SK-N-SH (cell line): ENCODE measurements around the gene APBB2. TPM values are rescaled to one million over a fixed set of nuclear protein-coding genes. Genes with fewer than 3 reads are reported as not detected.

Experiments
- CTCF ChIA-PET: fragments of 300-600, 350-600 bp; formaldehyde crosslinking; extraction: SDS; loops from one replicate; lab custom pipeline; 2021; lab: Yijun Ruan, JAX
- POLR2A ChIA-PET: fragments of 350-600 bp; sonication (Branson Sonifier 250); formaldehyde crosslinking; extraction: SDS; loops from one replicate; lab custom pipeline; 2020; ENCODE audit warnings: antibody characterized with exemption, inconsistent platforms; lab: Yijun Ruan, JAX
- DNase-seq: peaks from one replicate; pipeline ENCODE4 v3.0.0; 2012
- H2AFZ ChIP-seq: fragments of 200-600 bp; sonication (generic); 2 replicates; pipeline ENCODE4 v1.8.1; 2016; ENCODE audit warnings: antibody characterized with exemption, mild to moderate bottlenecking, low read depth
- H3F3A ChIP-seq: fragments of 200-600 bp; sonication (generic); replicated peaks from 2 replicates; pipeline ENCODE3; 2016; ENCODE audit warnings: antibody characterized with exemption, mild to moderate bottlenecking; ENCODE audit not compliant: insufficient read depth
- H3K27ac ChIP-seq, 2 experiments: fragments of 200-500 bp in 1 of 2; fragments of 200-600 bp in 1 of 2; sonication (Bioruptor generic) in 1 of 2; sonication (generic), shearing (Covaris generic) in 1 of 2; 2 replicates each; pipeline versions ENCODE4 v1.5.1 to v1.6.1; 2014 to 2016; ENCODE audit warnings: low read depth in 2 of 2, inconsistent platforms in 1 of 2, low read length in 1 of 2, mild to moderate bottlenecking in 1 of 2, mixed read lengths in 1 of 2
- H3K27me3 ChIP-seq: fragments of 200-600 bp; sonication (generic), shearing (Covaris generic); 2 replicates; pipeline ENCODE4 v1.6.1; 2016; ENCODE audit warnings: mixed run types; ENCODE audit not compliant: insufficient read depth
- H3K36me3 ChIP-seq, 2 experiments: fragments of 200-500 bp in 1 of 2; fragments of 200-600 bp in 1 of 2; sonication (Bioruptor generic) in 1 of 2; sonication (generic) in 1 of 2; replicated peaks in 1 of 2; 2 replicates each; pipeline versions ENCODE3 to v1.5.1; 2014 to 2016; ENCODE audit warnings: low read length in 1 of 2, mild to moderate bottlenecking in 1 of 2; ENCODE audit not compliant: insufficient read depth in 2 of 2, control insufficient read depth in 1 of 2
- H3K4me1 ChIP-seq, 2 experiments: fragments of 200-500 bp in 1 of 2; fragments of 200-600 bp in 1 of 2; sonication (Bioruptor generic) in 1 of 2; sonication (generic), shearing (Covaris generic) in 1 of 2; 2 replicates each; pipeline versions ENCODE4 v1.5.1 to v1.6.1; 2014 to 2016; ENCODE audit warnings: low read depth in 1 of 2, low read length in 1 of 2, mixed run types in 1 of 2; ENCODE audit not compliant: insufficient read depth in 2 of 2, control insufficient read depth in 1 of 2
- H3K4me2 ChIP-seq: fragments of 200-600 bp; sonication (generic), shearing (Covaris generic); 2 replicates; pipeline ENCODE4 v1.6.1; 2017; ENCODE audit warnings: mixed run types
- H3K4me3 ChIP-seq, 2 experiments: fragments of 200-500 bp in 1 of 2; fragments of 200-600 bp in 1 of 2; sonication (Bioruptor generic) in 1 of 2; sonication (generic), shearing (Covaris generic) in 1 of 2; 2 replicates each; pipeline versions ENCODE4 v1.5.1 to v1.8.1; 2014 to 2016; ENCODE audit warnings: low read depth in 2 of 2, inconsistent platforms in 1 of 2, low read length in 1 of 2, mild to moderate bottlenecking in 1 of 2, mixed read lengths in 1 of 2, moderate library complexity in 1 of 2
- H3K79me2 ChIP-seq: fragments of 200-600 bp; sonication (generic); 2 replicates; pipeline ENCODE4 v1.8.1; 2017; ENCODE audit warnings: mild to moderate bottlenecking; ENCODE audit not compliant: insufficient read depth
- H3K9ac ChIP-seq: fragments of 200-600 bp; sonication (generic); 2 replicates; pipeline ENCODE4 v1.6.1; 2017; ENCODE audit warnings: mixed run types
- H3K9me2 ChIP-seq: fragments of 200-600 bp; sonication (generic); 2 replicates; pipeline ENCODE4 v1.6.1; 2017; ENCODE audit warnings: mixed run types
- H3K9me3 ChIP-seq: fragments of 200-600 bp; sonication (generic); 2 replicates; pipeline ENCODE4 v1.6.1; 2017; ENCODE audit warnings: mixed run types, mild to moderate bottlenecking, moderate library complexity
- H4K20me1 ChIP-seq: fragments of 200-600 bp; sonication (generic); 2 replicates; pipeline ENCODE4 v1.6.1; 2017; ENCODE audit warnings: mild to moderate bottlenecking, mixed run types; ENCODE audit not compliant: insufficient read depth
- CHD2 ChIP-seq: fragments of 150-350 bp; IDR thresholded peaks from 2 replicates; pipeline ENCODE4 v1.6.1; 2018; ENCODE audit warnings: low read length; ENCODE audit not compliant: partially characterized antibody
- ELF1 ChIP-seq: IDR thresholded peaks from 2 replicates; pipeline ENCODE4 v1.4.0; 2012
- MEF2A ChIP-seq: IDR thresholded peaks from 2 replicates; pipeline ENCODE4 v1.4.0; 2012; ENCODE audit warnings: low read depth, borderline replicate concordance
- NFIC ChIP-seq: IDR thresholded peaks from 2 replicates; pipeline ENCODE4 v1.4.0; 2012; ENCODE audit warnings: borderline replicate concordance
- NRF1 ChIP-seq: IDR thresholded peaks from 2 replicates; pipeline ENCODE4 v1.6.1; 2012; ENCODE audit warnings: low read depth, mild to moderate bottlenecking, low read length
- RCOR1 ChIP-seq: fragments of 150-350 bp; IDR thresholded peaks from 2 replicates; pipeline ENCODE4 v1.6.1; 2017; ENCODE audit warnings: antibody characterized with exemption, low read length
- RFX5 ChIP-seq: IDR thresholded peaks from 2 replicates; pipeline ENCODE4 v1.6.1; 2012; ENCODE audit warnings: mild to moderate bottlenecking, improper control_type of control experiment, low read length
- RXRA ChIP-seq: IDR thresholded peaks from 2 replicates; pipeline ENCODE4 v1.4.0; 2012; ENCODE audit warnings: low read depth, mild to moderate bottlenecking, borderline replicate concordance
- WGBS: methylation state at CpG from one replicate; pipeline ENCODE4 v1.1.6; 2017; ENCODE audit warnings: low lambda C conversion rate; 5-methylcytosine and 5-hydroxymethylcytosine counted together
- polyA plus RNA-seq, 3 experiments: library from polyadenylated mRNA; depleted of rRNA; stranded (reverse); fragments of >200 nt; gene quantifications; 2 replicates each; pipeline ENCODE4 v1.2.3, GENCODE V29; 2012

The APBB2 gene
- polyA plus RNA-seq, 1 of the 3 experiments (the other 2 are of a cell fraction), result 49.8 TPM

GRCh38 chr4:40960941-40961340, 253.4 kb downstream of the APBB2 start:
- no peak for DNase-seq
- WGBS, result 95% methylated on average over 1 of the region's 1 CpG
- ChIA-PET CTCF (interaction anchor here (1.3 to 4.1 kb wide), 2 partner anchors 15 to 253 kb away, joined by 4 to 19 read pairs; partner anchors contain the start of gene APBB2), POLR2A (no interaction called here)
- no peaks in the 10 kb centered on the region for H3K27me3 ChIP-seq
- peaks cover 18% of the 10 kb centered on the region for H3F3A ChIP-seq
- no peak overlapping the region for H3K4me2 ChIP-seq
- H2AFZ ChIP-seq, result no peak overlapping the region
- H3K4me3 ChIP-seq, result no peak overlapping the region
- TF ChIP-seq MEF2A (0 out of 2 replicates have a peak, but pooled peaks have one; percentile 35), NRF1 (no peak)
- peaks cover 0 to 3% of the 10 kb centered on the region in 2 experiments for H3K36me3 ChIP-seq
- no peaks in the 10 kb centered on the region for H3K9me3 ChIP-seq
- H3K9me2 ChIP-seq, result no peaks in the 10 kb centered on the region
- H3K27ac ChIP-seq, result peak overlapping the region in 1 of 2 experiments; percentile 59; a peak in 2 of 4 replicates
- H3K4me1 ChIP-seq, result peaks cover 2 to 5% of the 10 kb centered on the region in 2 experiments; a peak in 1 of 4 replicates
- no peaks in the 10 kb centered on the region for H4K20me1 ChIP-seq
- H3K79me2 ChIP-seq, result peaks cover 53% of the 10 kb centered on the region
- H3K9ac ChIP-seq, result no peak overlapping the region

- TF ChIP-seq RXRA, result no peak
- TF ChIP-seq, all 33 proteins: peak for 0
- DNase-seq, result no peak
- ChIA-PET POLR2A (no interaction called here), CTCF (interaction anchor here (1.0 to 4.1 kb wide), 3 partner anchors 19 to 257 kb away, joined by 3 to 19 read pairs (median 5); partner anchors contain the start of gene APBB2)
- H2AFZ ChIP-seq, result no peak overlapping the region
- no peaks in the 10 kb centered on the region for H3K9me2 ChIP-seq
- H3K27ac ChIP-seq, result peak overlapping the region in 1 of 2 experiments; percentile 13; a peak in 1 of 4 replicates
- WGBS, result 94% methylated on average over 6 of the region's 6 CpGs
- H3K27me3 ChIP-seq, result no peaks in the 10 kb centered on the region
- H3F3A ChIP-seq, result peaks cover 8% of the 10 kb centered on the region
- no peak overlapping the region for H3K9ac ChIP-seq
- no peaks in the 10 kb centered on the region for H3K9me3 ChIP-seq
- H3K4me2 ChIP-seq, result no peak overlapping the region
- peaks cover 0 to 3% of the 10 kb centered on the region in 2 experiments for H3K36me3 ChIP-seq
- no peaks in the 10 kb centered on the region for H4K20me1 ChIP-seq
- H3K4me3 ChIP-seq, result no peak overlapping the region
- H3K79me2 ChIP-seq, result peaks cover 61% of the 10 kb centered on the region
- peaks cover 2 to 5% of the 10 kb centered on the region in 2 experiments; a peak in 1 of 4 replicates for H3K4me1 ChIP-seq
Measured at GRCh38 chr4:40957281-40957680, 257.1 kb downstream of the APBB2 start.

GRCh38 chr4:40956721-40957255, 257.6 kb downstream of the APBB2 start:
- Histone ChIP-seq H4K20me1 (no peaks in the 10 kb centered on the region), H3K9ac (no peak overlapping the region), H3K9me2 (no peaks in the 10 kb centered on the region), H2AFZ (no peak overlapping the region), H3K4me2 (no peak overlapping the region), H3K4me1 (peaks cover 1 to 2% of the 10 kb centered on the region in 2 experiments; a peak in 1 of 4 replicates)
- no peak for DNase-seq
- CTCF ChIA-PET, result interaction anchor here (1.2 to 4.1 kb wide), 2 partner anchors 20 to 258 kb away, joined by 5 to 19 read pairs; partner anchors contain the start of gene APBB2
- TF ChIP-seq MEF2A, result no peak
- TF ChIP-seq CHD2, result no peak
- TF ChIP-seq RFX5, result no peak
- no peak for TF ChIP-seq RCOR1
- no peak for TF ChIP-seq NFIC
- TF ChIP-seq ELF1, result no peak
- TF ChIP-seq, all 33 proteins: peak for 0
- peaks cover 57% of the 10 kb centered on the region for H3K79me2 ChIP-seq
- H3K36me3 ChIP-seq, result peaks cover 0 to 3% of the 10 kb centered on the region in 2 experiments
- no peak overlapping the region for H3K4me3 ChIP-seq
- H3K27ac ChIP-seq, result peak overlapping the region in 1 of 2 experiments; percentile 13; a peak in 2 of 4 replicates
- POLR2A ChIA-PET, result no interaction called here
- no peaks in the 10 kb centered on the region for H3K27me3 ChIP-seq
- WGBS, result 96% methylated on average over 5 of the region's 5 CpGs
- H3F3A ChIP-seq, result peaks cover 5% of the 10 kb centered on the region
- no peaks in the 10 kb centered on the region for H3K9me3 ChIP-seq
